ENCODE measurements around the gene KRTAP10-8. TPM values are rescaled to one million over a fixed set of nuclear protein-coding genes. Genes with fewer than 3 reads are reported as not detected.

The KRTAP10-8 gene
- polyA plus RNA-seq, 1 donor from 2014 or later: not detected

- TF ChIP-seq CTCF (IDR thresholded peaks at IDR 0.05; ENCODE audit: poor library complexity, severe bottlenecking) (no peak), SMC3 (conservative IDR thresholded peaks at IDR 0.05; ENCODE audit: poor library complexity) (no peak)
Measured at GRCh38 chr21:44603911-44604310, 8.0 kb upstream of the KRTAP10-8 start (continued).

GRCh38 chr21:44606495-44606894 lies 5.4 kb upstream of the KRTAP10-8 start:
- TF ChIP-seq EZH2 (IDR thresholded peaks at IDR 0.05; ENCODE audit: borderline replicate concordance, insufficient read depth, low read length, poor library complexity, severe bottlenecking) (no peak), POLR2AphosphoS5 (IDR thresholded peaks at IDR 0.05) (no peak), CTCF (IDR thresholded peaks at IDR 0.05; ENCODE audit: poor library complexity, severe bottlenecking) (no peak), TAF1 (IDR thresholded peaks at IDR 0.05; ENCODE audit: low read depth) (no peak), REST (IDR thresholded peaks at IDR 0.05; ENCODE audit: borderline replicate concordance) (no peak), SMC3 (conservative IDR thresholded peaks at IDR 0.05; ENCODE audit: poor library complexity) (no peak), MXI1 (conservative IDR thresholded peaks at IDR 0.05; ENCODE audit: poor library complexity, severe bottlenecking) (no peak), EP300 (conservative IDR thresholded peaks at IDR 0.05; ENCODE audit: poor library complexity, severe bottlenecking) (no peak)
- Histone ChIP-seq H3K79me2 (replicated peaks; ENCODE audit: insufficient read depth, low read length) (no peaks in the 10 kb centered on the region), H3K9ac (ENCODE audit: low read length) (no peak overlapping the region), H3K27me3 (ENCODE audit: insufficient read depth, low read depth, low read length) (no peaks in the 10 kb centered on the region), H4K20me1 (ENCODE audit: insufficient read depth) (no peaks in the 10 kb centered on the region), H3K27ac (ENCODE audit: low read length) (no peak overlapping the region), H3K9me2 (ENCODE audit: insufficient read depth, low read length) (no peaks in the 10 kb centered on the region), H3K36me3 (ENCODE audit: insufficient read depth, low read length) (no peaks in the 10 kb centered on the region), H2AFZ (ENCODE audit: low read depth, low read length) (no peak overlapping the region), H3F3A (ENCODE audit: insufficient read depth, low read length, poor library complexity, severe bottlenecking) (no peaks in the 10 kb centered on the region), H3K4me3 (ENCODE audit: low read length) (no peak overlapping the region), H3K9me3 (ENCODE audit: low read length) (peaks cover 4% of the 10 kb centered on the region), H3K4me2 (ENCODE audit: low read length) (no peak overlapping the region)

GRCh38 chr21:44609193-44609592 lies 2.7 kb upstream of the KRTAP10-8 start:
- H3K4me3 ChIP-seq (ENCODE audit: low read length): no peak overlapping the region

More at GRCh38 chr21:44609193-44609592, 2.7 kb upstream of the KRTAP10-8 start:
- Histone ChIP-seq H3F3A (ENCODE audit: insufficient read depth, low read length, poor library complexity, severe bottlenecking) (no peaks in the 10 kb centered on the region), H3K9me2 (ENCODE audit: insufficient read depth, low read length) (no peaks in the 10 kb centered on the region), H3K4me2 (ENCODE audit: low read length) (no peak overlapping the region), H3K79me2 (replicated peaks; ENCODE audit: insufficient read depth, low read length) (no peaks in the 10 kb centered on the region), H3K27me3 (ENCODE audit: insufficient read depth, low read depth, low read length) (no peaks in the 10 kb centered on the region), H2AFZ (ENCODE audit: low read depth, low read length) (no peak overlapping the region), H3K36me3 (ENCODE audit: insufficient read depth, low read length) (no peaks in the 10 kb centered on the region), H3K9me3 (ENCODE audit: low read length) (no peaks in the 10 kb centered on the region), H3K9ac (ENCODE audit: low read length) (no peak overlapping the region), H4K20me1 (ENCODE audit: insufficient read depth) (no peaks in the 10 kb centered on the region), H3K27ac (ENCODE audit: low read length) (no peak overlapping the region)
- TF ChIP-seq EP300 (conservative IDR thresholded peaks at IDR 0.05; ENCODE audit: poor library complexity, severe bottlenecking) (no peak), TAF1 (IDR thresholded peaks at IDR 0.05; ENCODE audit: low read depth) (no peak), REST (IDR thresholded peaks at IDR 0.05; ENCODE audit: borderline replicate concordance) (no peak), POLR2AphosphoS5 (IDR thresholded peaks at IDR 0.05) (no peak), EZH2 (IDR thresholded peaks at IDR 0.05; ENCODE audit: borderline replicate concordance, insufficient read depth, low read length, poor library complexity, severe bottlenecking) (no peak), RAD21 (conservative IDR thresholded peaks at IDR 0.05) (no peak), CTCF (IDR thresholded peaks at IDR 0.05; ENCODE audit: poor library complexity, severe bottlenecking) (no peak)
